Measurements from ENCODE around the gene RNF6. TPM values are rescaled to one million over a fixed set of nuclear protein-coding genes. Genes with fewer than 3 reads are reported as not detected.

The RNF6 gene
- total RNA-seq, 1 experiment from 2014 or later: 19.5 TPM

- Histone ChIP-seq H4K91ac (ENCODE audit: insufficient read length, low read depth, low read length) (no peak overlapping the region), H4K8ac (replicated peaks; ENCODE audit: insufficient read length, low read depth, low read length) (no peak overlapping the region), H2BK20ac (ENCODE audit: low read depth, low read length, poor library complexity, severe bottlenecking) (no peak overlapping the region), H3K79me1 (ENCODE audit: insufficient read depth, low read depth, low read length, poor library complexity, severe bottlenecking) (no peaks in the 10 kb centered on the region), H2AFZ (ENCODE audit: low read length) (no peak overlapping the region), H2AK5ac (ENCODE audit: insufficient read length, low read length) (no peak overlapping the region), H3K56ac (ENCODE audit: insufficient read length, low read depth, low read length) (no peak overlapping the region), H2BK15ac (ENCODE audit: low read depth, low read length) (no peak overlapping the region), H3K9ac (ENCODE audit: extremely low read depth, insufficient read length, low read length) (no peak overlapping the region), H3K14ac (ENCODE audit: insufficient read depth, low read length) (no peak overlapping the region), H3K4me1 (ENCODE audit: insufficient read depth, low read length) (no peaks in the 10 kb centered on the region), H3T11ph (ENCODE audit: low read length) (no peak overlapping the region), H4K20me1 (ENCODE audit: control insufficient read depth, insufficient read depth, insufficient read length) (no peaks in the 10 kb centered on the region), H4K5ac (ENCODE audit: insufficient read length, low read depth, low read length) (no peak overlapping the region), H3K27me3 (ENCODE audit: insufficient read depth, low read length) (peaks cover 2% of the 10 kb centered on the region; the same call in 1 of the 2 replicates), H2BK5ac (ENCODE audit: insufficient read length, low read length) (no peak overlapping the region), H3K23me2 (ENCODE audit: insufficient read length, low read depth, low read length, poor library complexity, severe bottlenecking) (no peaks in the 10 kb centered on the region), H3K79me2 (ENCODE audit: insufficient read depth, low read length) (no peaks in the 10 kb centered on the region), H3K23ac (ENCODE audit: insufficient read length, low read depth, low read length) (no peak overlapping the region), H2BK12ac (ENCODE audit: insufficient read length, low read depth, low read length) (no peak overlapping the region), H2BK120ac (ENCODE audit: low read depth, low read length, poor library complexity, severe bottlenecking) (no peak overlapping the region), H3K9me3 (ENCODE audit: control insufficient read depth, low read depth, low read length) (no peaks in the 10 kb centered on the region), H3K27ac (ENCODE audit: insufficient read length, low read depth, low read length) (no peak overlapping the region), H3K18ac (ENCODE audit: insufficient read length, low read depth, low read length) (no peak overlapping the region), H3K4me2 (ENCODE audit: insufficient read depth, insufficient read length, low read length) (no peak overlapping the region), H3K4ac (ENCODE audit: low read depth, low read length) (no peak overlapping the region)
- Mint-ChIP-seq H3K27ac (no peak overlapping the region), H3K36me3 (ENCODE audit: insufficient read depth in 1 of 3, low read depth in 3 of 3) (no peaks in the 10 kb centered on the region; a peak in 1 of 7 replicates), H3K27me3 (ENCODE audit: low read depth) (peaks cover 4% of the 10 kb centered on the region), H3K4me1 (no peaks in the 10 kb centered on the region), H3K4me3 (no peak overlapping the region), H3K9me3 (peaks cover 8 to 16% of the 10 kb centered on the region in 2 experiments; a peak in 4 of 5 replicates)
- TF ChIP-seq CTCF (conservative IDR thresholded peaks at IDR 0.05): no peak
- WGBS (ENCODE audit: extremely low coverage, insufficient read length, low lambda C conversion rate): no CpG with 5 or more reads among the region's 5 CpGs
- DNase-seq: no peak
Observed at GRCh38 chr13:26246154-26246553, 24.0 kb upstream of the RNF6 start.

Measured in H9 (cell line).